HT-29 (cell line): ENCODE data around the gene CPPED1. TPM values are rescaled to one million over a fixed set of nuclear protein-coding genes. Genes with fewer than 3 reads are reported as not detected.

Source experiments
- DNase-seq: peaks from one replicate; pipeline ENCODE4 v3.0.0-alpha.2; 2015; ENCODE audit warnings: low spot score
- total RNA-seq: library from RNA; depleted of rRNA; stranded (reverse); fragments of >200 nt; shearing (Covaris generic); gene quantifications from 2 replicates; pipeline ENCODE4 v1.2.3, GENCODE V29; 2014

Gene CPPED1
- total RNA-seq, 1 experiment from 2014 or later: not detected

GRCh38 chr16:12682432-12683165 is 121.1 kb downstream of the CPPED1 start:
- no peak for DNase-seq

- no peak for DNase-seq
These were observed 122.0 kb downstream of the CPPED1 start for GRCh38 chr16:12681653-12682052.

GRCh38 chr16:12680531-12680930 is 123.2 kb downstream of the CPPED1 start:
- no peak for DNase-seq

GRCh38 chr16:12679660-12680272 is 123.9 kb downstream of the CPPED1 start:
- no peak for DNase-seq

GRCh38 chr16:12678983-12679382 is 124.7 kb downstream of the CPPED1 start:
- DNase-seq: no peak

GRCh38 chr16:12677502-12677901 is 126.2 kb downstream of the CPPED1 start:
- DNase-seq: no peak

GRCh38 chr16:12675852-12676251 is 127.8 kb downstream of the CPPED1 start:
- no peak for DNase-seq

GRCh38 chr16:12675046-12675445 is 128.6 kb downstream of the CPPED1 start:
- no peak for DNase-seq

GRCh38 chr16:12674524-12674923 is 129.2 kb downstream of the CPPED1 start:
- DNase-seq: no peak

GRCh38 chr16:12674071-12674470 is 129.6 kb downstream of the CPPED1 start:
- DNase-seq: no peak

- DNase-seq: no peak
These were observed 130.2 kb downstream of the CPPED1 start for GRCh38 chr16:12673466-12673865.

GRCh38 chr16:12672986-12673385 is 130.7 kb downstream of the CPPED1 start:
- no peak for DNase-seq

- DNase-seq: no peak
These were observed 133.8 kb downstream of the CPPED1 start for GRCh38 chr16:12669908-12670307.

- DNase-seq: no peak
These were observed 135.8 kb downstream of the CPPED1 start for GRCh38 chr16:12667909-12668308.

GRCh38 chr16:12664164-12664733 is 139.4 kb downstream of the CPPED1 start:
- no peak for DNase-seq

GRCh38 chr16:12661656-12662172 is 142.0 kb downstream of the CPPED1 start:
- DNase-seq: peak; percentile 58

GRCh38 chr16:12659871-12660270 is 143.8 kb downstream of the CPPED1 start:
- no peak for DNase-seq

GRCh38 chr16:12658506-12658905 is 145.2 kb downstream of the CPPED1 start:
- no peak for DNase-seq

- DNase-seq: no peak
These were observed 148.2 kb downstream of the CPPED1 start for GRCh38 chr16:12655537-12655936.

GRCh38 chr16:12653820-12654392 is 149.8 kb downstream of the CPPED1 start:
- no peak for DNase-seq

GRCh38 chr16:12652924-12653323 is 150.8 kb downstream of the CPPED1 start:
- no peak for DNase-seq

GRCh38 chr16:12651765-12652512 is 151.7 kb downstream of the CPPED1 start:
- no peak for DNase-seq
